GM12878 (cell line): ENCODE results near the gene CENPE. TPM values are rescaled to one million over a fixed set of nuclear protein-coding genes. Genes with fewer than 3 reads are reported as not detected.

Source experiments
- ATAC-seq: fragments of 200-7000 bp; cut with Tn5 transposase; 3 replicates; pipeline ENCODE4 v1.9.1; 2020; ENCODE audit warnings: mild to moderate bottlenecking, moderate library complexity
- BruUV-seq: library from RNA; stranded (reverse); fragments of 400-500 nt; replicated peaks from 2 replicates; lab custom pipeline; 2021; lab: Mats Ljungman, UMichigan
- CTCF ChIA-PET: fragments of 300-600 bp; sonication (Branson Sonifier 250); formaldehyde crosslinking; extraction: SDS; loops from one replicate; lab custom pipeline; 2021; ENCODE audit warnings: inconsistent platforms; lab: Yijun Ruan, JAX
- POLR2A ChIA-PET: fragments of 350-600 bp; formaldehyde crosslinking; extraction: SDS; loops from one replicate; lab custom pipeline; 2021; ENCODE audit warnings: inconsistent platforms; lab: Charles Lee
- RAD21 ChIA-PET: fragments of 300-600 bp; sonication (Branson Sonifier 250); formaldehyde crosslinking; loops from one replicate; lab custom pipeline; 2023; ENCODE audit warnings: antibody characterized with exemption; ENCODE audit not compliant: unreplicated experiment; lab: Charles Lee
- SMC1A ChIA-PET: fragments of 300-600 bp; sonication (Branson Sonifier 250); formaldehyde crosslinking; loops from one replicate; lab custom pipeline; 2023; ENCODE audit not compliant: unreplicated experiment, uncharacterized antibody; lab: Charles Lee
- DNase-seq: peaks from one replicate; pipeline ENCODE4 v3.0.0-alpha.2; 2011; ENCODE audit warnings: low read depth, low spot score
- FAIRE-seq: peaks from 3 replicates; lab custom pipeline; 2011; peaks lifted over from hg19 to GRCh38; lab: Jason Lieb, UNC
- H2AFZ ChIP-seq: 2 replicates; pipeline ENCODE4 v1.6.0; 2011; ENCODE audit warnings: low read depth, low read length, control low read depth; ENCODE audit not compliant: control insufficient read depth
- H3K27ac ChIP-seq: 2 replicates; pipeline ENCODE4 v1.5.1; 2011; ENCODE audit warnings: control low read depth; ENCODE audit not compliant: control insufficient read depth, insufficient read depth
- H3K27me3 ChIP-seq, 2 experiments: replicated peaks in 1 of 2; 2 replicates each; pipeline versions ENCODE4 v1.6.0 to v1.6.1; 2011; ENCODE audit warnings: low read length in 1 of 2; ENCODE audit not compliant: control insufficient read depth in 2 of 2, insufficient read depth in 2 of 2
- H3K36me3 ChIP-seq, 2 experiments: 2 replicates each; pipeline ENCODE4 v1.5.1; 2011; ENCODE audit warnings: low read length in 1 of 2; ENCODE audit not compliant: control insufficient read depth in 2 of 2, insufficient read depth in 2 of 2
- H3K4me1 ChIP-seq: 2 replicates; pipeline ENCODE4 v1.6.1; 2011; ENCODE audit warnings: mild to moderate bottlenecking, low read length, moderate library complexity, mixed read lengths; ENCODE audit not compliant: control insufficient read depth, insufficient read depth
- H3K4me2 ChIP-seq: 2 replicates; pipeline ENCODE4 v1.6.0; 2011; ENCODE audit warnings: control low read depth; ENCODE audit not compliant: control insufficient read depth, insufficient read depth
- H3K4me3 ChIP-seq: fragments of 200-600 bp; sonication (generic); 2 replicates; pipeline ENCODE4 v1.5.1; 2016
- H3K79me2 ChIP-seq: 2 replicates; pipeline ENCODE4 v1.6.0; 2011; ENCODE audit warnings: low read length; ENCODE audit not compliant: control insufficient read depth, insufficient read depth
- H3K9ac ChIP-seq: 2 replicates; pipeline ENCODE4 v1.8.0; 2011; ENCODE audit warnings: low read length, control low read depth, mixed read lengths; ENCODE audit not compliant: control insufficient read depth, insufficient read depth
- H3K9me3 ChIP-seq: replicated peaks from 3 replicates; pipeline ENCODE4 v1.5.1; 2011; ENCODE audit warnings: mild to moderate bottlenecking, low read length; ENCODE audit not compliant: control insufficient read depth, insufficient read depth
- H4K20me1 ChIP-seq: 2 replicates; pipeline ENCODE4 v1.6.0; 2011; ENCODE audit not compliant: control insufficient read depth, insufficient read depth
- BACH1 ChIP-seq: fragments of 450-650 bp; IDR thresholded peaks from 2 replicates; pipeline ENCODE4 v1.6.1; 2017; ENCODE audit warnings: mild to moderate bottlenecking, borderline replicate concordance
- CREM ChIP-seq: IDR thresholded peaks from 2 replicates; pipeline ENCODE4 v1.6.1; 2014; ENCODE audit warnings: antibody characterized with exemption, low read depth
- RAD21 ChIP-seq: IDR thresholded peaks from 2 replicates; pipeline ENCODE4 v1.6.1; 2011; ENCODE audit warnings: mild to moderate bottlenecking, low read depth, low read length, moderate library complexity; ENCODE audit not compliant: insufficient read depth
- TBL1XR1 ChIP-seq: IDR thresholded peaks from 2 replicates; pipeline ENCODE4 v1.6.1; 2012; ENCODE audit warnings: low read depth, low read length, improper control_type of control experiment
- TCF7 ChIP-seq: IDR thresholded peaks from 2 replicates; pipeline ENCODE4 v1.6.1; 2014; ENCODE audit warnings: antibody characterized with exemption, borderline replicate concordance
- WGBS: methylation state at CpG from one replicate; pipeline ENCODE4 v1.1.6; 2016; ENCODE audit warnings: low lambda C conversion rate; ENCODE audit not compliant: insufficient replicate concordance, insufficient coverage; ENCODE audit errors: missing lambda C conversion rate; 5-methylcytosine and 5-hydroxymethylcytosine counted together
- in situ Hi-C: fragments of 300-500 bp; cut with MboI; formaldehyde crosslinking; loops from 9 replicates; pipeline ENCODE4 v1.14.3; 2018; ENCODE audit warnings: mixed read lengths
- intact Hi-C: fragments of 100-400 bp; cut with micrococcal nuclease; formaldehyde crosslinking; loops from one replicate; pipeline ENCODE4 v1.14.2; 2022; ENCODE audit not compliant: unreplicated experiment
- polyA plus RNA-seq, 11 experiments: library from polyadenylated mRNA; depleted of rRNA in 4 of 11; unstranded in 6 of 11; stranded (reverse) in 5 of 11; fragments of >200 nt; fragmentation: Nextera tagmentation in 4 of 11; fragmentation: Illumina TruSeq in 1 of 11; extraction: Ambion mirVana in 4 of 11; extraction: Trizol in 1 of 11; gene quantifications; 1 replicate in 1 of 11; 2 replicates in 10 of 11; pipeline versions ENCODE4 v1.2.1 to v1.2.3, GENCODE V29; 2011 to 2016; ENCODE audit warnings: inconsistent platforms in 2 of 11, missing spikeins in 2 of 11, low read depth in 1 of 11
- total RNA-seq, 4 experiments: library from RNA; depleted of rRNA in 3 of 4; stranded (reverse); fragments of >200 nt in 3 of 4; fragmentation: Illumina TruSeq in 1 of 4; extraction: Trizol in 1 of 4; gene quantifications; 2 replicates each; pipeline versions ENCODE4 v1.2.1 to v1.2.3, GENCODE V29; 2013 to 2021
- TF ChIP-seq, protein P1 (sequence below): IDR thresholded peaks from 2 replicates; pipeline ENCODE4 v1.6.1; 2012; ENCODE audit warnings: improper control_type of control experiment, low read depth, low read length; ENCODE audit not compliant: insufficient replicate concordance
- TF ChIP-seq, protein P2 (sequence below): fragments of 450-650 bp; conservative IDR thresholded peaks from 2 replicates; pipeline ENCODE4 v1.6.1; 2017; ENCODE audit warnings: mild to moderate bottlenecking, moderate library complexity
- TF ChIP-seq, protein P3 (sequence below): fragments of 450-650 bp; IDR thresholded peaks from 2 replicates; pipeline ENCODE4 v1.6.1; 2016; ENCODE audit warnings: mild to moderate bottlenecking, moderate library complexity, borderline replicate concordance

The CENPE gene
- total and polyA plus RNA-seq, 10 of the 15 experiments (the other 5 are each of a cell fraction or from before 2014, with no cell fraction given): 10.2 to 53.6 (median 25.2) TPM

DNA sequence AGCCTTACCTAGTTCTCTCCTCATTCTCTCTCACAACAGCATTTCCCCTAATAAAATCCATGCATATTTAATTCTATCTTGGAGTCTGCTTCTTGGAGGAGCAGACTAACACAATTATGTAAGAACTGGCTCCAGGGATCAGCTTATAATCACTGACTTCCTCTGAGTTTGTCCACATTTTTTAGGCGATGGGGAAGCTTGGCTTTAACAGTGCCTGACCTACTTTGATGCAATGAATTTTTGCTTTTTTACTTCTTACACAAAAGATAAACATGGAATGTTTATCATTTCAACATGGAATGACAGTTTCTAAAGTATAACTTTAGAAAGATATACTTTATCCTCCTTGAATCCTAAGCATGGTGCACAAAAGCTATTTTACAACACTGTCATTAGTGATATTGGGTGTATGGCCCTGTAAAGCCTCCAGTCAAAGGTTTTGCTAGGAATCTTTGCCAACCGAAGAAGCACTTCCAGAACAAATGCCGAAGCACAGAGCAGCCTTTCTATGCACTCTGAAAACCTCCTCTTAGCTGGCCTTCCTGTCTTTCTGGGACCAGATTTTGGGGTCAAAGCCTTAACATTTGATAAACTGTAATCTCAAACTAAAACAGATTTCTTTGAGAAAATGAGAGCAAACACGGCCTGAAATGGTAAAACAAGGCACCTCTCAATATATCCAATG is 99.2 kb downstream of the CENPE start (continued):
- TF ChIP-seq, protein P1, sequence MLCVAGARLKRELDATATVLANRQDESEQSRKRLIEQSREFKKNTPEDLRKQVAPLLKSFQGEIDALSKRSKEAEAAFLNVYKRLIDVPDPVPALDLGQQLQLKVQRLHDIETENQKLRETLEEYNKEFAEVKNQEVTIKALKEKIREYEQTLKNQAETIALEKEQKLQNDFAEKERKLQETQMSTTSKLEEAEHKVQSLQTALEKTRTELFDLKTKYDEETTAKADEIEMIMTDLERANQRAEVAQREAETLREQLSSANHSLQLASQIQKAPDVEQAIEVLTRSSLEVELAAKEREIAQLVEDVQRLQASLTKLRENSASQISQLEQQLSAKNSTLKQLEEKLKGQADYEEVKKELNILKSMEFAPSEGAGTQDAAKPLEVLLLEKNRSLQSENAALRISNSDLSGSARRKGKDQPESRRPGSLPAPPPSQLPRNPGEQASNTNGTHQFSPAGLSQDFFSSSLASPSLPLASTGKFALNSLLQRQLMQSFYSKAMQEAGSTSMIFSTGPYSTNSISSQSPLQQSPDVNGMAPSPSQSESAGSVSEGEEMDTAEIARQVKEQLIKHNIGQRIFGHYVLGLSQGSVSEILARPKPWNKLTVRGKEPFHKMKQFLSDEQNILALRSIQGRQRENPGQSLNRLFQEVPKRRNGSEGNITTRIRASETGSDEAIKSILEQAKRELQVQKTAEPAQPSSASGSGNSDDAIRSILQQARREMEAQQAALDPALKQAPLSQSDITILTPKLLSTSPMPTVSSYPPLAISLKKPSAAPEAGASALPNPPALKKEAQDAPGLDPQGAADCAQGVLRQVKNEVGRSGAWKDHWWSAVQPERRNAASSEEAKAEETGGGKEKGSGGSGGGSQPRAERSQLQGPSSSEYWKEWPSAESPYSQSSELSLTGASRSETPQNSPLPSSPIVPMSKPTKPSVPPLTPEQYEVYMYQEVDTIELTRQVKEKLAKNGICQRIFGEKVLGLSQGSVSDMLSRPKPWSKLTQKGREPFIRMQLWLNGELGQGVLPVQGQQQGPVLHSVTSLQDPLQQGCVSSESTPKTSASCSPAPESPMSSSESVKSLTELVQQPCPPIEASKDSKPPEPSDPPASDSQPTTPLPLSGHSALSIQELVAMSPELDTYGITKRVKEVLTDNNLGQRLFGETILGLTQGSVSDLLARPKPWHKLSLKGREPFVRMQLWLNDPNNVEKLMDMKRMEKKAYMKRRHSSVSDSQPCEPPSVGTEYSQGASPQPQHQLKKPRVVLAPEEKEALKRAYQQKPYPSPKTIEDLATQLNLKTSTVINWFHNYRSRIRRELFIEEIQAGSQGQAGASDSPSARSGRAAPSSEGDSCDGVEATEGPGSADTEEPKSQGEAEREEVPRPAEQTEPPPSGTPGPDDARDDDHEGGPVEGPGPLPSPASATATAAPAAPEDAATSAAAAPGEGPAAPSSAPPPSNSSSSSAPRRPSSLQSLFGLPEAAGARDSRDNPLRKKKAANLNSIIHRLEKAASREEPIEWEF: no peak
- TF ChIP-seq CREM (no peak), TCF7 (no peak), TBL1XR1 (no peak)

DNA sequence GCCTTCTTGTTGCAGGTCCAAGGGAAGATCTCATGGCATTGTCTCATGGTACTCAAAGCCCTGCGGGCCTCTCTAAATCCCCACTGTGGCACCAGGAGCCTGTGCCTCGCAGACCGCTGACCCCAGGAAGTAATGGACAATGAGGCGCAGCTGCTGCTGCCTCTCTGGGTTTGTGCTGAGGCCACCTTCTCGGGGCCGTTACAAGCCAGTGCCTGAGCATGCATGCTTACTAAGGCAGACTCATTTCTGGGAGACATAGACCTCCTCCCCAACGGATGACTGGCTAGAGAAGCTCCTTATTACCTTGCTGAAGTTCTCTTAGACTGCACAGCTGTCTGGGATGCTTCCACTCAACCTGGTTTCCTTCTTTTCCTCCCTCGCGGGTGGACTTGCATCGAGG is 99.8 kb downstream of the CENPE start:
- Histone ChIP-seq H3K4me3 (no peak overlapping the region), H4K20me1 (no peaks in the 10 kb centered on the region), H3K9ac (no peak overlapping the region), H3K36me3 (no peaks in the 10 kb centered on the region), H3K4me2 (peak overlapping the region; percentile 81), H3K4me1 (peaks cover 4% of the 10 kb centered on the region; the same call in 1 of the 2 replicates), H3K79me2 (peaks cover 2% of the 10 kb centered on the region), H2AFZ (no peak overlapping the region), H3K27me3 (no peaks in the 10 kb centered on the region), H3K27ac (no peak overlapping the region), H3K9me3 (no peaks in the 10 kb centered on the region)
- ChIA-PET CTCF (interaction anchor here (0.8 to 11.9 kb wide), 13 partner anchors 7 to 650 kb away, joined by 3 to 179 read pairs (median 7); no protein-coding TSS in a partner anchor), POLR2A (interaction anchor here (1.0 kb wide), 1 partner anchor 8 kb away, joined by 3 read pairs; no protein-coding TSS in a partner anchor), RAD21 (interaction anchor here (0.7 to 3.6 kb wide), 9 partner anchors 52 to 662 kb away, joined by 3 to 13 read pairs (median 3); partner anchors contain the start of gene UBE2D3), SMC1A (interaction anchor here (1.1 to 4.7 kb wide), 11 partner anchors 9 to 478 kb away, joined by 3 to 14 read pairs (median 5); partner anchors contain the start of gene UBE2D3)
- 95% methylated on average over 10 of the region's 10 CpGs for WGBS
- DNase-seq (no peak), ATAC-seq (no peak), FAIRE-seq (no peak)
- in situ Hi-C loops (loop anchor here (10.0 kb wide), 1 partner anchor 474 kb away; no protein-coding TSS in a partner anchor), intact Hi-C loops (loop anchor here (2.0 to 10.0 kb wide), 3 partner anchors 80 to 414 kb away; partner anchors contain the start of genes SLC9B1 and UBE2D3)
- no TSS peak for BruUV-seq
- TF ChIP-seq, protein P2, sequence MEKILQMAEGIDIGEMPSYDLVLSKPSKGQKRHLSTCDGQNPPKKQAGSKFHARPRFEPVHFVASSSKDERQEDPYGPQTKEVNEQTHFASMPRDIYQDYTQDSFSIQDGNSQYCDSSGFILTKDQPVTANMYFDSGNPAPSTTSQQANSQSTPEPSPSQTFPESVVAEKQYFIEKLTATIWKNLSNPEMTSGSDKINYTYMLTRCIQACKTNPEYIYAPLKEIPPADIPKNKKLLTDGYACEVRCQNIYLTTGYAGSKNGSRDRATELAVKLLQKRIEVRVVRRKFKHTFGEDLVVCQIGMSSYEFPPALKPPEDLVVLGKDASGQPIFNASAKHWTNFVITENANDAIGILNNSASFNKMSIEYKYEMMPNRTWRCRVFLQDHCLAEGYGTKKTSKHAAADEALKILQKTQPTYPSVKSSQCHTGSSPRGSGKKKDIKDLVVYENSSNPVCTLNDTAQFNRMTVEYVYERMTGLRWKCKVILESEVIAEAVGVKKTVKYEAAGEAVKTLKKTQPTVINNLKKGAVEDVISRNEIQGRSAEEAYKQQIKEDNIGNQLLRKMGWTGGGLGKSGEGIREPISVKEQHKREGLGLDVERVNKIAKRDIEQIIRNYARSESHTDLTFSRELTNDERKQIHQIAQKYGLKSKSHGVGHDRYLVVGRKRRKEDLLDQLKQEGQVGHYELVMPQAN: no peak
- no peak for TF ChIP-seq RAD21
- no peak for TF ChIP-seq BACH1
- TF ChIP-seq, protein P3, sequence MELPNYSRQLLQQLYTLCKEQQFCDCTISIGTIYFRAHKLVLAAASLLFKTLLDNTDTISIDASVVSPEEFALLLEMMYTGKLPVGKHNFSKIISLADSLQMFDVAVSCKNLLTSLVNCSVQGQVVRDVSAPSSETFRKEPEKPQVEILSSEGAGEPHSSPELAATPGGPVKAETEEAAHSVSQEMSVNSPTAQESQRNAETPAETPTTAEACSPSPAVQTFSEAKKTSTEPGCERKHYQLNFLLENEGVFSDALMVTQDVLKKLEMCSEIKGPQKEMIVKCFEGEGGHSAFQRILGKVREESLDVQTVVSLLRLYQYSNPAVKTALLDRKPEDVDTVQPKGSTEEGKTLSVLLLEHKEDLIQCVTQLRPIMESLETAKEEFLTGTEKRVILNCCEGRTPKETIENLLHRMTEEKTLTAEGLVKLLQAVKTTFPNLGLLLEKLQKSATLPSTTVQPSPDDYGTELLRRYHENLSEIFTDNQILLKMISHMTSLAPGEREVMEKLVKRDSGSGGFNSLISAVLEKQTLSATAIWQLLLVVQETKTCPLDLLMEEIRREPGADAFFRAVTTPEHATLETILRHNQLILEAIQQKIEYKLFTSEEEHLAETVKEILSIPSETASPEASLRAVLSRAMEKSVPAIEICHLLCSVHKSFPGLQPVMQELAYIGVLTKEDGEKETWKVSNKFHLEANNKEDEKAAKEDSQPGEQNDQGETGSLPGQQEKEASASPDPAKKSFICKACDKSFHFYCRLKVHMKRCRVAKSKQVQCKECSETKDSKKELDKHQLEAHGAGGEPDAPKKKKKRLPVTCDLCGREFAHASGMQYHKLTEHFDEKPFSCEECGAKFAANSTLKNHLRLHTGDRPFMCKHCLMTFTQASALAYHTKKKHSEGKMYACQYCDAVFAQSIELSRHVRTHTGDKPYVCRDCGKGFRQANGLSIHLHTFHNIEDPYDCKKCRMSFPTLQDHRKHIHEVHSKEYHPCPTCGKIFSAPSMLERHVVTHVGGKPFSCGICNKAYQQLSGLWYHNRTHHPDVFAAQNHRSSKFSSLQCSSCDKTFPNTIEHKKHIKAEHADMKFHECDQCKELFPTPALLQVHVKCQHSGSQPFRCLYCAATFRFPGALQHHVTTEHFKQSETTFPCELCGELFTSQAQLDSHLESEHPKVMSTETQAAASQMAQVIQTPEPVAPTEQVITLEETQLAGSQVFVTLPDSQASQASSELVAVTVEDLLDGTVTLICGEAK: no peak
